Stimulated activated CD4-positive, alpha-beta T cell treated with anti-CD3 and anti-CD28 coated beads, Interleukin-12 subunit alpha, Interleukin-12 subunit beta, amount 100 ng/mL, for 4 hours (primary cell): ENCODE results near the gene MAP9.
"Not testable (repeated sequence)": the region's sequence is repeated elsewhere in the genome, so short reads cannot be mapped to it uniquely, and the experiment has no call there.

Experiments used
- DNase-seq: peaks from one replicate; pipeline ENCODE4 v3.0.0-alpha.2; 2020

Gene MAP9

DNA sequence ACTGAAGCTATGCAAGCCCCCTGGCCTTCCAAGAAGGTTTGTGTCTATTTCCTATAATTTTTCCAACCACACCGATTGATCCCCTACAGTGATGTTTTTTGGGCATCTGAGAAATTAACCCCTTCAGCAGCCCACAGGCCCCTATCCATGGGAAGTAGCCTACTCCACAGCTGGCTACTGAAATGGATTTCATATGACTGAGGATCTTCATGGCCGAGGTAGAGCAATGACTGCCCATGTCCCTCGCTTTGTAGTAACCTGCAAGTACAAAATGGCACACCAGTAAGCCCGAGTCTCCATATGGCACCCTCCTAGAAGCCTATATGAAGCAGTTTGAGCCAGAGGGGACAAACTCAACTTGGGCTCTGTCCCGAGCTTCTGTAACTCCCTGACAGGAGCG is 36.8 kb downstream of the MAP9 start:
- no peak for DNase-seq

DNA sequence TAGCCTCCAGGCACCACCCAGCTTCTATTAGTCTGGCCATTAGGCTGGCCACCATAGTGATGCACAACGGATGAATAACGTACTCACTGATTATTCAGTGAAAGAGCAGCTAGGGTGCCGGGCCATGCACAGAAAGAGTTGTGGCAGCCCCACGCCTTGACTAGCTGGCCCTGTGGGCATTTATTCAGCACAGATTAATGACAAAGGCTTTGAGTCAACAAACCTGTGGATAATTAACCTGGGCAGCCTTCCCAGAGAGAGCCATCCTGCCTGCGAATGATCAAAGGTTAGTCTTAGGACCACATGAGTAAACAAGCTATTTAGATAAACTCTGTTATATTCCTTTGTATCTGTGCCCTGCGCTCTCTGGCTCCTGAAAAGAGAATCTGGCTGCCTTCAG is 37.2 kb downstream of the MAP9 start:
- no peak for DNase-seq

DNA sequence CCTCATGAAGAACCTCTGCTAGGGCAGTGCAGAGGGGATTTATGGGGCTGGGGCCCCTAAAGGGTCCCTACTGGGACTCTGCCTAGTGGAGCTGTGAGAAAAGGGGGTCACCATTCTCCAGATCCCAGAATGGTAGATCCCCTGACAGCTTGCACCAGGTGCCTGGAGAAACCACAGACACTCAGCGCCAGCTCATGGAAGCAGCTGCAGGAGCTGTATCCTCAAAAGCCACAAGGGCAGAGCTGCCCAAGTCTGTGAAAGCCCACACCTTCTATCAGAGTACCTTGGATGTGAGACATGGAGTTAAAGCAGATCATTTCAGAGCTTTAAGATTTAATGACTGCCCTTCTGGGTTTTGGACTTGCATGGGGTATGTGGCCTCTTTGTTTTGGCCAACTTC is 38.6 kb downstream of the MAP9 start:
- no peak for DNase-seq

DNA sequence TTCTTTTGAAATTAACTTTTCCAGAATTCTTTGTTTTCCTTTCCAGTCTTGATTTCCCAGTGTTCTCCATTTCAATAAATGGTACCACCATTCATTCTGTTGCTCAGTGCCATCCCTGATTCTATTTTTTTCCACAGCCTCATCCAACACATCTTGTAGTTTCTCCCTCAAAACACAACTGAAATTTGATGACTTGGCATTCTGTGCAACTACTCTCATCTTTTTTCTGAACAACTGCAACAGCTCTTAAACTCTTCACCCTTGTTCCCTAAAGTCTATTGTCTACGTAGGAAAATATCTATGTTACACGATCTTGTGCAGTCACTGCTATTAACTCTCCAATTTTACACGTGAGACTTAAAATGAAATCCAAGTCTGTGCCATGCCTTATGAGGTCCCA is 40.5 kb downstream of the MAP9 start:
- DNase-seq: no peak

DNA sequence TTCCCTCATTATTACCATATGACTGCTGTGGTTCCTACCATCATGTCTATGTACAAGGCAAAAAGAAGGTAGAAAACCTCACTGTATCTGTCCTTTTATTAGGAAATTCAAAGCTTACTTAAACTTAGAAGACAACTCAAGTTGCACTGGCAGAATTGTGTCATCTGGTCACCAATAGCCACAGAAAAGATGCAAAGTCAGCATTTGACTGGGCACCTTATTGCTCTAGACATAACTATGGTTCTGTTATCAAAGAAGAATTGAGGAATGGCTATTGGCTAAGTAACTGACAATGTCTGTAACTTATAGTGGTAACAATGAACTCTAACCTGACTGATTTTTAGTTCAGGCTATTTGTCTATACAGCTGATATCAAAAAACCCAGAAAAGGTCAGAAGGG is 45.3 kb downstream of the MAP9 start:
- no peak for DNase-seq

DNA sequence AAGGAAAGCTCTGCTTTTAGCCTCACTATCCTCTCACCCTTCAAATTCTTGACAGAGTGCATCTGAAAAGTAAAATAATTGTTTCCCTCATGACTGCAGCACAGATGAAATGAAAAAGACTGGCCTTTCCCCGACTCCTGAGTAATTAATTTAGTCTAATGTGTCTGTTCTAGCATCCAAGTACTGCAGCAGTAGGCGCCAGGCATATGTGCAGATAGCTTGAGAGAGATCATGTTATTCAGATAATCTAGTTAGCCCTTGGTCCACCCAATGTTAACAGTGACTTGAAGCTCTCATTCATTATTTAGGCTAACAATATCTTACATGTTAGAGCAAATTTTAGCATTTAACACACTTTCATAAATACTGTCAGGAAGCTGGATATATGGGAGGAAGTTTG is 54.0 kb downstream of the MAP9 start:
- DNase-seq: no peak

DNA sequence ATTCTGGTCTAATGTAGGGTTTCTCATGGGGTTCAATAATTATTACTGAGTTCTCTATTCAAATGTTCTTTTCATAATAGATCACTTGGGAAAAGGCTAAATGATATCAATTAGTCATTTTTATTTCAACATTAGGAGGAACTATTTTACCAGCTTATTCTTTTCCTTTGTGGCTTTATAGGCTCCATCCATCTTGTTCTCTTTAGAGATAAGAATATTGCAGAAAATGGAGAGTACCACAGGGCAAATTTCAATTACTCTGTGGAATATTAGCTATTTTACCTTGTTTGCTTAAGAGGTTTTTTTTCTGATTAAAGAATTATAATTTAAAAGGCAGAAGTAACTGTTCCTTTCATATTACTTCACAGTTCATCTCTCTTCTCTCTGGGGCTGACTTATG is 55.8 kb downstream of the MAP9 start:
- no peak for DNase-seq

DNA sequence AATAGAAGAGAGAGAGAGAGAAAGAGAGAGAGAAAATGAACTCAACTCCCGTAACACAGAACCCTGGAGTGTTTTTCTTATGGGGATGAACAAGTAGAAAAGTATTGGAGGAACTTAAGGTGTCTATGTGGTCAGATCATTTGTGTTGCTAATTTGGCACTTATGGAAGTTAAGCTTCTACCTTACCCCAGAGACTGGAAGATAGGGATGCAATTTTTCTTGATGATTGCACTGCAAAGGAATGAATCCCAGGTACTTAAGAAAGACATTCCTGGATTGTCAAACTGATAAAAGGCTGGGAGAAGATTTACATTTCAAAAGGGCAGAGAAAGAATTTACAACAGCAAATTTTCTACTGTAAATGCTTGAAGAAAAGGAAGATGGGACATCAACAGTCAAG is 57.2 kb downstream of the MAP9 start:
- DNase-seq: no peak

DNA sequence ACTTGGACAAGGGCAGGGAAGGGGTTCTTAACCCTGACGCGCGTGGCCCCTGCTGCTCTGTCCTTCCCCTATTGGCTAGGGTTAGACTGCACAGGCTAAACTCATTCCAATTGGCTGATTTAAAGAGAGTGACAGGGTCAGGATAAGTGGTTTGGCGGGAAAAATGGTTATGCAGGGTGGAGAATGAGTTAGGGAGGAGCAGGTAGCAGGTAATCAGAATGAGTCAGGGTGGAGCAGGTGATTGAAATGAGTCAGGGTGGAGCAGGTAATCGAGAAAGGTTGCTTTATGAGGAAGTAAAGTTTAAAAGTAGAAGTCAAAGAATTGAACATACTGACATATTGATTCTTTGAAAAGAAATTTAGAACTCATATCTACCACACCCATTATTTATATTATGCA is 64.7 kb downstream of the MAP9 start:
- not testable (repeated sequence) for DNase-seq

DNA sequence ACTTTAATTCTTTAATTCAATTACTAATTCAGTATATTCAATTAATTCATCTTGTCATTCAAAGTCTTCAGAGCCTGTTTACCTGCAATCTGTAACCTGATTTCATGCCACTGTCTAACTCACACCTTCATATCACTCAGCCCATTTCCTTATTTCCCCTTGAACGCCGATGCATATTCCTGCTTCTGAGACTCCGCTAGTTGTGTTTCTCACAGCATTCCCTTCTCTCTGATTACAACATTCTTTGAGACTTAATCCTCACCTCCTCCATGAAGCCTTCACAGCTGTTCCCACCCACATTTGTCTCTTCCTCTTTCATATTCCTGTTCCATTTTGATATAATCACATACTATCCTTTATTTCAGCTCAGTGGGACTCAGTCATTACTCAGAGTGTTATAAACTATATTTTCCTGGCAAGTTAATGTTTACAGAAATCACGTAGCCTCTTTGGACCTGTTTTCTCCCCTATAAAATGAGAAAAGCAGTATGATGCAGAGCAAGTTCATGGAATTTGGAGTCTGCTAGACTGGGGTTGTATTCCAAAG is 69.0 kb downstream of the MAP9 start:
- DNase-seq: no peak

DNA sequence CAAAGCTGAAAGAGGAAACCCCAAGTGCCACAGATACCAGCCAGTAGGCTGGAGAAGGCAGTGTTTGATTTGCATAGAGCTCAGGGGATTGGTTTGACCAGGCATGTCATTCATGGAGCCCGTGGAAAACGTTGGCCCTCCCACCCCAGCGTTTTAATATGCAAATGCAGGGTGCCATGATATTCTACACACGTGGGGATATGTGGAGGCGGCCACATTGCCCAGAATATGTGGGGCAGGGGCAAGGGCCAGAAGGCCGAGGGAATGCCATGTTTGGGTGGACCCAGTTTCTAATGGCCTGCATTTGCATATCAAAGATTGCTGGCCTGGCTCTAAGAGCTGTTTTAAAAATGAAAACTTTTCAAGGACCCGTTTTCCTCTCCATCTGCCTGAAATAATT is 71.1 kb downstream of the MAP9 start:
- DNase-seq: no peak

DNA sequence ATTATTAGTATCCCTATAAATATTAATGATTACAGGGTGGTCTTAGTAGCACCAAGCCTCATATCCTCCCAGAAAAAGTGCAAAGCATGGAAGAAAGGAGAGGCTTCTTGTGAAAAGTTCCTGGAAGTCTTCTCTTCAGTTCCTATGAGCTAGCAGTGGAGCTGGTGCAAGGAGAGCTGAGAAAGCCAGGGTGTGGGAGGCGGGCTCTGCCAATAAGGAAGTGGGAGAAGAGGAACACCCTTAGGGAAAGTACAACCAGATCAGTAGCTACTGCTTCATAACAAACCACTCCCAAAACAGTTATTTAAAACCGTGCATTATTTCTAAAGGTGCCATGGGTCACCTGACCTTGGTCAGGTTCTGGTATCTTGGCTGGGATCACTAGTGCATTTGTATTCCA is 72.4 kb downstream of the MAP9 start:
- DNase-seq: no peak

DNA sequence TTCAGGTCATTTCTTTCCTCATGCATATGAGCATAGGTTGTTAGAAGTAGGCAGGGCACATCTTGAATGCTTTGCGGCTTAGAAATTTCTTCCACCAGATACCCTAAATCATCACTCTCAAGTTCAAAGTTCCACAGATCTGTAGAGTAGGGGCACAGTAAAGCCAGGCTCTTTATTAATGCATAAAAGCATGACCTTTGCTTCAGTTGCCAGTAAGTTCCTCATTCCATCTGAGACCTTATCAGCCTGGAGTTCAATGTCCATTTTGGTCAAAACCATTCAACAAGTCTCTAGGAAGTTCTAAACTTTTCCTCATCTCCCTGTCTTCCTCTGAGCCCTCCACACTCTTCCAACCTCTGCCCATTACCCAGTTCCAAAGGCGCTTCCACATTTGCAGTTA is 77.7 kb downstream of the MAP9 start:
- DNase-seq: no peak
